Mesenchymal stem cell (in vitro differentiated cells and primary cell): ENCODE measurements around the gene PTPN13.

ENCODE experiments used
- DNase-seq: peaks from one replicate; pipeline ENCODE4 v3.0.0-alpha.2; 2013
- H2AFZ ChIP-seq: one replicate; pipeline ENCODE4 v1.6.1; 2013; ENCODE audit warnings: low read depth, mild to moderate bottlenecking, control low read depth, inconsistent platforms, low read length, moderate library complexity
- H2AK5ac ChIP-seq: 2 replicates; pipeline ENCODE4 v1.6.1; 2013; ENCODE audit warnings: low read length, moderate library complexity, mild to moderate bottlenecking, inconsistent platforms; ENCODE audit not compliant: severe bottlenecking
- H2BK120ac ChIP-seq: one replicate; pipeline ENCODE4 v1.6.1; 2013; ENCODE audit warnings: low read depth, mild to moderate bottlenecking, inconsistent platforms, low read length, moderate library complexity
- H2BK12ac ChIP-seq, 2 experiments: one replicate each; pipeline ENCODE4 v1.6.1; 2013; ENCODE audit warnings: inconsistent platforms in 2 of 2, low read length in 2 of 2, mild to moderate bottlenecking in 2 of 2, moderate library complexity in 2 of 2, control low read depth in 1 of 2
- H2BK15ac ChIP-seq: one replicate; pipeline ENCODE4 v1.6.1; 2013; ENCODE audit warnings: mild to moderate bottlenecking, low read depth, inconsistent platforms; ENCODE audit not compliant: poor library complexity, severe bottlenecking
- H2BK5ac ChIP-seq: 2 replicates; pipeline ENCODE4 v1.6.1; 2013; ENCODE audit warnings: low read depth, mild to moderate bottlenecking, low read length, control low read depth, inconsistent platforms; ENCODE audit not compliant: poor library complexity, severe bottlenecking
- H3K14ac ChIP-seq, 2 experiments: one replicate each; pipeline ENCODE4 v1.6.1; 2013; ENCODE audit warnings: inconsistent platforms in 2 of 2, low read length in 2 of 2, control low read depth in 1 of 2, mild to moderate bottlenecking in 1 of 2, moderate library complexity in 1 of 2
- H3K18ac ChIP-seq, 2 experiments: one replicate each; pipeline ENCODE4 v1.6.1; 2013; ENCODE audit warnings: inconsistent platforms in 2 of 2, low read length in 2 of 2, control low read depth in 1 of 2, low read depth in 1 of 2, mild to moderate bottlenecking in 1 of 2
- H3K23ac ChIP-seq, 2 experiments: one replicate each; pipeline ENCODE4 v1.6.1; 2013; ENCODE audit warnings: inconsistent platforms in 2 of 2, low read length in 2 of 2, mild to moderate bottlenecking in 2 of 2, moderate library complexity in 2 of 2, control low read depth in 1 of 2
- H3K27ac ChIP-seq: 2 replicates; pipeline ENCODE4 v1.5.1; 2013; ENCODE audit warnings: mild to moderate bottlenecking, moderate library complexity, low read length, control low read depth, inconsistent platforms; ENCODE audit not compliant: poor library complexity, severe bottlenecking
- H3K27me3 ChIP-seq, 2 experiments: 2 replicates each; pipeline versions ENCODE4 v1.6.1 to v1.7.0; 2013; ENCODE audit warnings: low read length in 2 of 2, mild to moderate bottlenecking in 2 of 2, moderate library complexity in 2 of 2, control low read depth in 1 of 2, inconsistent platforms in 1 of 2; ENCODE audit not compliant: control insufficient read depth in 1 of 2, insufficient read depth in 1 of 2
- H3K36me3 ChIP-seq, 2 experiments: 2 replicates each; pipeline versions ENCODE4 v1.6.1 to v1.7.0; 2013; ENCODE audit warnings: low read length in 2 of 2, control low read depth in 1 of 2, inconsistent platforms in 1 of 2, low read depth in 1 of 2, mild to moderate bottlenecking in 1 of 2; ENCODE audit not compliant: insufficient read depth in 2 of 2, control insufficient read depth in 1 of 2
- H3K4ac ChIP-seq, 2 experiments: one replicate each; pipeline ENCODE4 v1.6.1; 2013; ENCODE audit warnings: inconsistent platforms in 2 of 2, low read length in 2 of 2, mild to moderate bottlenecking in 2 of 2, moderate library complexity in 2 of 2, control low read depth in 1 of 2, low read depth in 1 of 2
- H3K4me1 ChIP-seq: 2 replicates; pipeline ENCODE4 v1.6.1; 2013; ENCODE audit warnings: low read depth, low read length, control low read depth; ENCODE audit not compliant: control insufficient read depth, insufficient read depth
- H3K4me2 ChIP-seq: 2 replicates; pipeline ENCODE4 v1.6.1; 2013; ENCODE audit warnings: low read length, mild to moderate bottlenecking, inconsistent platforms; ENCODE audit not compliant: poor library complexity, severe bottlenecking
- H3K4me3 ChIP-seq, 2 experiments: 2 replicates each; pipeline versions ENCODE4 v1.5.1 to v1.7.0; 2013; ENCODE audit warnings: low read length in 2 of 2, mild to moderate bottlenecking in 2 of 2, control low read depth in 1 of 2, low read depth in 1 of 2; ENCODE audit not compliant: insufficient read depth in 1 of 2
- H3K79me1 ChIP-seq: replicated peaks from 2 replicates; pipeline ENCODE4 v1.6.1; 2013; ENCODE audit warnings: mild to moderate bottlenecking, control low read depth, low read length, inconsistent platforms; ENCODE audit not compliant: poor library complexity, severe bottlenecking
- H3K9ac ChIP-seq: 2 replicates; pipeline ENCODE4 v1.7.0; 2013; ENCODE audit warnings: mild to moderate bottlenecking, low read length, moderate library complexity
- H3K9me3 ChIP-seq: 2 replicates; pipeline ENCODE4 v1.7.0; 2013; ENCODE audit warnings: mild to moderate bottlenecking, low read length; ENCODE audit not compliant: control insufficient read depth
- H4K8ac ChIP-seq: one replicate; pipeline ENCODE4 v1.6.1; 2013; ENCODE audit warnings: inconsistent platforms, mild to moderate bottlenecking, low read length, moderate library complexity
- H4K91ac ChIP-seq: one replicate; pipeline ENCODE4 v1.6.1; 2013; ENCODE audit warnings: mild to moderate bottlenecking, low read length, inconsistent platforms
- WGBS: methylation state at CpG from one replicate; pipeline ENCODE4 v1.1.7; 2013; ENCODE audit warnings: mixed read lengths; 5-methylcytosine and 5-hydroxymethylcytosine counted together

Gene PTPN13

GRCh38 chr4:86554646-86555045, 39.5 kb upstream of the PTPN13 start:
- H3K4ac ChIP-seq, result no peak overlapping the region
- H3K27ac ChIP-seq, result no peak overlapping the region
- H4K8ac ChIP-seq, result no peak overlapping the region
- H2BK120ac ChIP-seq, result no peak overlapping the region
- H3K36me3 ChIP-seq, result no peaks in the 10 kb centered on the region
- H3K27me3 ChIP-seq, result no peaks in the 10 kb centered on the region
- H2BK15ac ChIP-seq, result no peak overlapping the region
- no peak overlapping the region for H2AK5ac ChIP-seq
- H2BK5ac ChIP-seq, result no peak overlapping the region
- H3K4me1 ChIP-seq, result no peaks in the 10 kb centered on the region
- H3K79me1 ChIP-seq, result peaks cover 3% of the 10 kb centered on the region
- no peak for DNase-seq
- no peak overlapping the region for H2AFZ ChIP-seq
- H3K18ac ChIP-seq, result no peak overlapping the region
- H3K14ac ChIP-seq, result no peak overlapping the region
- no peak overlapping the region for H2BK12ac ChIP-seq
- no peaks in the 10 kb centered on the region for H3K9me3 ChIP-seq
- no peak overlapping the region for H3K4me2 ChIP-seq
- H3K23ac ChIP-seq, result no peak overlapping the region
- no peak overlapping the region for H3K4me3 ChIP-seq
- H3K9ac ChIP-seq, result no peak overlapping the region
- H4K91ac ChIP-seq, result no peak overlapping the region

GRCh38 chr4:86556791-86557415, 37.2 kb upstream of the PTPN13 start:
- no peak overlapping the region for H3K27ac ChIP-seq
- no peaks in the 10 kb centered on the region for H3K27me3 ChIP-seq
- no peaks in the 10 kb centered on the region for H3K9me3 ChIP-seq
- no peak overlapping the region for H2BK15ac ChIP-seq
- no peak overlapping the region for H3K4me3 ChIP-seq
- peaks cover 3% of the 10 kb centered on the region for H3K79me1 ChIP-seq
- H3K4me1 ChIP-seq, result no peaks in the 10 kb centered on the region
- no peak overlapping the region for H4K91ac ChIP-seq
- no peak overlapping the region for H3K18ac ChIP-seq
- no peak for DNase-seq
- no peak overlapping the region for H3K14ac ChIP-seq
- H2BK120ac ChIP-seq, result no peak overlapping the region
- H2AFZ ChIP-seq, result no peak overlapping the region
- no peak overlapping the region for H2AK5ac ChIP-seq
- H3K9ac ChIP-seq, result peak overlapping the region; percentile 27
- H3K4ac ChIP-seq, result no peak overlapping the region
- no peaks in the 10 kb centered on the region for H3K36me3 ChIP-seq
- H3K23ac ChIP-seq, result no peak overlapping the region
- no peak overlapping the region for H3K4me2 ChIP-seq
- no peak overlapping the region for H2BK12ac ChIP-seq
- no peak overlapping the region for H4K8ac ChIP-seq
- H2BK5ac ChIP-seq, result no peak overlapping the region

GRCh38 chr4:86557526-86557925, 36.6 kb upstream of the PTPN13 start:
- Histone ChIP-seq H3K36me3 (no peaks in the 10 kb centered on the region), H3K79me1 (peaks cover 3% of the 10 kb centered on the region), H2AK5ac (no peak overlapping the region), H2AFZ (no peak overlapping the region), H3K4me3 (no peak overlapping the region), H3K4me1 (no peaks in the 10 kb centered on the region), H3K4ac (no peak overlapping the region), H3K9me3 (no peaks in the 10 kb centered on the region), H3K14ac (no peak overlapping the region), H3K9ac (peak overlapping the region; percentile 27), H2BK120ac (no peak overlapping the region), H2BK15ac (no peak overlapping the region), H3K27ac (no peak overlapping the region), H4K8ac (no peak overlapping the region), H3K4me2 (no peak overlapping the region), H4K91ac (no peak overlapping the region), H3K23ac (no peak overlapping the region), H3K18ac (no peak overlapping the region), H3K27me3 (no peaks in the 10 kb centered on the region), H2BK5ac (no peak overlapping the region), H2BK12ac (no peak overlapping the region)
- no CpG with 5 or more reads among the region's 1 CpG for WGBS
- DNase-seq, result no peak

- H3K4me2 ChIP-seq, result no peak overlapping the region
- H3K4ac ChIP-seq, result no peak overlapping the region
- H3K14ac ChIP-seq, result no peak overlapping the region
- H3K23ac ChIP-seq, result no peak overlapping the region
- no peak overlapping the region for H2BK5ac ChIP-seq
- H4K8ac ChIP-seq, result no peak overlapping the region
- no peak overlapping the region for H2AFZ ChIP-seq
- H3K18ac ChIP-seq, result no peak overlapping the region
- H3K4me3 ChIP-seq, result no peak overlapping the region
- no peak overlapping the region for H3K9ac ChIP-seq
- no peak overlapping the region for H3K27ac ChIP-seq
- no peak for DNase-seq
- H2AK5ac ChIP-seq, result no peak overlapping the region
- no peaks in the 10 kb centered on the region for H3K27me3 ChIP-seq
- no peak overlapping the region for H2BK120ac ChIP-seq
- H2BK12ac ChIP-seq, result no peak overlapping the region
- H3K36me3 ChIP-seq, result no peaks in the 10 kb centered on the region
- no peak overlapping the region for H4K91ac ChIP-seq
- H3K79me1 ChIP-seq, result peaks cover 3% of the 10 kb centered on the region
- WGBS, result no CpG with 5 or more reads among the region's 5 CpGs
- no peaks in the 10 kb centered on the region for H3K9me3 ChIP-seq
- no peaks in the 10 kb centered on the region for H3K4me1 ChIP-seq
- no peak overlapping the region for H2BK15ac ChIP-seq
Observed at GRCh38 chr4:86558258-86558657, 35.9 kb upstream of the PTPN13 start.
